Fibroblast of skin of right biceps (primary cell): Measurements from ENCODE around the gene CTNNA3.

Source experiments
- DNase-seq: peaks from one replicate; pipeline ENCODE4 v3.0.0-alpha.2; 2013

The CTNNA3 gene

DNA sequence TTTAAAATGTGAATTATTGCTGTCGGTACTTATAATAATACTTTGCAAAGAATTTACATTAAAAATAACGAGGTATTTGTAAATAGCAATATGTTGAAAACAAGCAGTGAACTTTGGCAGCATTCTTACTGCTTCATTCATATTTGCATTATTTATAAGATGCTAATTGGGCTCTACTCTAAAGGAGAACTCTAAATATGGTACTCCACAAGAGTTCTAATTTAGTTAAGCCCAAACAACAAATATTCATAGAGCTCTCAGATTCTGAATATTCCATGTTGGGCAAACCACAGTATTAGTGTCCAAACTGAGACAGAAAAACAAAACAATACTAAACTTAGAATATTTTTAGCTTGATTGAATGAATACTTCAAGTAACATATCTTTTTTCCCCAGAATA is 1674.6 kb downstream of the CTNNA3 start:
- DNase-seq = no peak

GRCh38 chr10:66008221-66008620 is 1687.8 kb downstream of the CTNNA3 start:
- no peak for DNase-seq

DNA sequence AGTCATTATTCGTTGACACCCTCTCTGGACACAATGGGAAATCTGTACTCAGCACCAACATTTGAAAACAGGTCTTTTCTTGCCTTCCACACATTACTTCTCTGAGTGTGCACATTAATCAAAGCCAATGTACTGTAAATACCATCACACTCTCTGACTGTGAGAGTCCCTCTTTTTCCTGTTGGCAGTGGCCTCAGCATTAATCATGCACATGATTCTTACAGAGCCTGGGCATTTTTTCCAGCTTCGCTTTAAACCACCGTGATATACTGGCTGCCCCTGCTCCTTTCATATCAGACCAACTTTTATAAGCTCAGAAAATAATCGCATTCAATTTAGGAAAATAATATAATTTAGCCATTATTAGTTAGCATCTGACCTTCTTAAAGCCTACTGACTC is 1689.6 kb downstream of the CTNNA3 start:
- no peak for DNase-seq

DNA sequence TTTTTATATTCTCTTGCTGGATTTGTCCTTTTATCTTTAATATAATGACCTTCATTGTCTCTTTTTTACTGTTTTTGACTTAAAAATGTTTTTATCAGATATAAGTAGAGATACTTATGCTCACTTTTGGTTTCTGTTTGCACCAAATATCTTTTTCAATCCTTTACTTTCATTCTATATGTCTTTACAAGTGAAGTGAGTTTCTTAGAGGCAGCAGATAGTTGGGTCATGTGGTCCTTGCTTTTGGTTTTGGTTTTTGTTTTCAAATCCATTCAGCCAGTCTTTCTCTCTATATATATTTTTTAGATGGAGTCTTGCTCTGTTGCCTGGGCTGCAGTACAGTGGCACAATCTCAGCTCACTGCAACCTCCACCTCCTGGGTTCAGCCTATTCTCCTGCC is 1702.5 kb downstream of the CTNNA3 start:
- DNase-seq = no peak

- DNase-seq = no peak
Measured at GRCh38 chr10:65968871-65969270, 1727.1 kb downstream of the CTNNA3 start.

GRCh38 chr10:65968437-65968836 is 1727.6 kb downstream of the CTNNA3 start:
- no peak for DNase-seq

DNA sequence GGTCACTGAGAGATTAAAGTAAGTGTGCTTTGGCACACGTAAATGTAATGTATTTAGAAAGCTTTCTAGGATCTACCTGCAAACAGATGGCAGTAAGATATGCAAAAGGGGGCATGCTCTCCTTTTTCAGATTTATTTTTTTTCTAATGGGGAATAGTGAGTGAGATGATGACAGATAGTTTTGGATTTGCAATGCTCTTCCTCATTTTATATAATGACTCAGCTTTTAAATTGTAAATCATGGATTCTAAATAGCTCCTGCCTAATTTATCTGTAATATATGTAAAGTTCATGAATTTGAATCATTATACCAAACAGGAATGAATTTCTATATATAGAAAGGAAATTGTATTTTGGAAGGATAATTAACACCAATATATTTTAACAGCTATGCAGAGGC is 1731.8 kb downstream of the CTNNA3 start:
- DNase-seq = no peak

DNA sequence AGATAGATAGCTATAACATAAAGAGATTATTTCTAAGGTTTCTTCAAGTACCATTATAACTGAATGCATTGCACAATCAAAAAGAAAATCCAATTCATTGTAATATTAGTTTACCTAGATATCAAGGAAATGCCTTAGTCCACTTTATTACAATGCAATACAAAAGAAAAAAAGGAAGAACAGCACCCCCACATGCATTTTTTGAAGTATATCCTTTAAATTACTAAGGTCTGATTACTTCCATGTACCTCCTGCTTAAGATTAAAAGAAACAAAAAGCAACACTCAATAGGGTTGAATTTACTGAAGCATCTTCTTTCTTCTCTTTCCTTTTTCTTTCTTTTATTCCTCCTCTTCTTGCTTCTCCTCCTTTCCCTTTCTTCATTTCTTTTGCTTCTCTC is 1743.9 kb downstream of the CTNNA3 start:
- DNase-seq = no peak

- peak; percentile 19 for DNase-seq
Measured at GRCh38 chr10:65950075-65950474, 1745.9 kb downstream of the CTNNA3 start.

GRCh38 chr10:65949526-65949925 is 1746.5 kb downstream of the CTNNA3 start:
- no peak for DNase-seq

GRCh38 chr10:65945061-65945460 is 1750.9 kb downstream of the CTNNA3 start:
- DNase-seq = no peak

DNA sequence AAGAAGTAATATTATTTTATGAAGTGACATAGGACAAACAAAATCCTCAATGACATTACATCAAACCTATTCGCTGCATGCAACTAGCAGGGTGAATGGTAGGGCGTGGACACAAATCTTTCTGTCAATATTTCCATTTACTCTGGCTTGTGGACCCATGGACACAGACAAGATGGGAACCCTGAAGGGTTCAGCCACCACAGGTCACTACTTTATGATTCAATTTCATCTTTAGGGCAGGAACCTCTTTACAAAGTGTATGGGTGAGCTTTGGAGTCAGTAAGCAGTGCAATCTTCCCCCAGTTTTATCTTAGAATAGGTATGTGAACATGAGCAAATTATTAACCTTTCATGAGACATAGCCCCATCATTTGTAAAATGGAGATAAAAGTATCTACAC is 1752.5 kb downstream of the CTNNA3 start:
- DNase-seq = no peak

DNA sequence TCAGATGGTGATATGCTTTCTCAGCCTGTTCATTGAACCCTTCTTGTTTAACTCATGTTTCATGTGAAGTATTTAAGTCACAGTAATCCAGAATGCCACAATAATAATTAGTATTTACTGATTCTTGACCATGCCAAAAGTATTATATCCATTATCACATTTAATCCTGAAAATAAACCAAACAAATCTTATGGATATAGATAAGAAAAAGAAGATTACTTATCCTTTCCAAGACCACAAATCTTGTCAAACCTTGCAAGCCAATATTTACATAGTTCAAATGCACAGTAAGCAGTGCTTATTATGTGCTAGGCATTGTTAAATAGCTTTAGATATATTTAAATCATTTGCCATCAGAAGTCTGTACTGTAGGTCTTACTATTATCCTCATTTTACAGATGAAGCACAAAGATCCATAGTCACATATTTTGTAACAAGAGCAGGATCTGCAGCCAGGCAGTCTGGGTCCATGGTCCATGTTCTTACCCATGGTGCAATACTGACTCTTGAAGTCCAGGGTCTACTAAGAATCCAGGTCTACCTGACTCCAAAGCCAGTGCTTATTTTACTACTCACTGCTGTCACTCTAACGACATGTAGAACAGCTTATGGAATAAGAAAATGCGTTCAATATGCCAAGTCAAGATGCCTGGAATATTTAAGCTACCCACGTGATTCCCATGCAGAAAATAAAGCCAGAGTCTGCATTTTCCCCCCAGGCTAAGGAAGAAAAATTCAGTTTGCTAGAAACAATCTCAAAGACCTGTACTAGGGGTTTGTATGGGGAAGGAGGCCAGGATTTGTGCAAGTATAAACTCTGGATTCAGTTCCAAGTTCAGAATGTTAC is 1755.0 kb downstream of the CTNNA3 start:
- DNase-seq = no peak

GRCh38 chr10:65940105-65940504 is 1755.9 kb downstream of the CTNNA3 start:
- no peak for DNase-seq

DNA sequence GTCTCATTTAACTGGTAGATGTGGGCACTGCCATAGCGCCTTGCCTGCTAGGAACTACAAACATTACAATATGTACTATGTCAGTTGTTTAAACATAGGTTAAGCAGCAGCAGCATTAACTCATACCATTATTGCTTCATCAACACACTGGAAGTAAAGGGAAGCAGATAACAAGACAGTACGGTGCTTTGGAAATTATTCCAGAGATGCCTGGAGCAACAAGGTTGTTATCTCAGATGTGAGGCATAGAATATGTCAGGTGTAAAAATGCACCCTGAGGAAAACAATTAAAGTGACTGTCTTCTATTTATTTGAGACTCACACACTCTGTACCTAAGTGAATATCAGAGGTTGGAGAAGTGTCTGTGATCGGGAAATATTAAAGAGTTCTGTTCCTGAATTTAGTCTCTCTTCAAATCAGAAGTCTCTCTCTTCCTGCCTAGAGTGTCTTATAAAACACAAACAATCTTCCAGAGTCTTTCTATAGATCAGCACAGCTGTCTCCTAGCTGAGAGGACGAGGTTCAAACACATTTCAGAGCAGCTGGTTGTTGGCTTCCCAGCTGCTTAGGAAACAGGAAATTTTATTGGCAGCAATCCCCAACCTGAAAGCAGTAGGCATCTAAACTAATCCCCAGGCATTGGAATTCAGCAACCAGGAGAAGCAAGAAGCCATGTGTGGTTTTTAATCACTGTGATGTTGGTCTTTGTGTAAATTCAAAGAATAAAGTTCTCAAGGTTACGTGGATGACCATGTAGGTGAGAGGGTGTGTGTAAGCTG is 1764.5 kb downstream of the CTNNA3 start:
- DNase-seq = no peak

- no peak for DNase-seq
Measured at GRCh38 chr10:65911151-65911835, 1784.7 kb downstream of the CTNNA3 start.

GRCh38 chr10:65910209-65910608 is 1785.8 kb downstream of the CTNNA3 start:
- DNase-seq = no peak

DNA sequence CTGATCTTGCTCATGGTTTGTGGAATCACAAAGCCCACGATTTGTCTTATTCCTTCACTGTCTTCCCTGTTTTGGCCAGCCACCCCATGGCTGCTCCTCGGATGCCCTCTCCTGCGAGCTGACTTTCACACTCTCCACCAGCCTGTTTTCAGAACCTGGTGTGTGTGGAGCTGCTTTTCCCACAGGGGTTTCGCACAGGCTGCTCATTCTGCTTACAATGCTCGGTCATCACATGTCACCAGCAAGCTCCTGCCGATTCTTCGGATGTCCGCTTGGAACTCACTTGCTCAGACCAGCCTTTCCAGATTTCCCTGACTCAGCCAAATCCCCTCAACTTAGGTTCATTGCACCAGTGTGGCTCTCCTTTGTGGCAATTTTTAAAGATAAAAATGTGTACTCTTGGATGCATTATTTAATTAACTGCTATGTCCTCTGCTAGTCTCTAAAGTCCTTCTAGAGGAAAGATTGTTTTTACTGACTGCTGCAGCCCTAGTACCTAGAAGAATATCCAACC is 1788.7 kb downstream of the CTNNA3 start:
- no peak for DNase-seq

GRCh38 chr10:65903620-65904019 is 1792.4 kb downstream of the CTNNA3 start:
- DNase-seq = no peak

GRCh38 chr10:65900271-65900670 is 1795.7 kb downstream of the CTNNA3 start:
- no peak for DNase-seq

DNA sequence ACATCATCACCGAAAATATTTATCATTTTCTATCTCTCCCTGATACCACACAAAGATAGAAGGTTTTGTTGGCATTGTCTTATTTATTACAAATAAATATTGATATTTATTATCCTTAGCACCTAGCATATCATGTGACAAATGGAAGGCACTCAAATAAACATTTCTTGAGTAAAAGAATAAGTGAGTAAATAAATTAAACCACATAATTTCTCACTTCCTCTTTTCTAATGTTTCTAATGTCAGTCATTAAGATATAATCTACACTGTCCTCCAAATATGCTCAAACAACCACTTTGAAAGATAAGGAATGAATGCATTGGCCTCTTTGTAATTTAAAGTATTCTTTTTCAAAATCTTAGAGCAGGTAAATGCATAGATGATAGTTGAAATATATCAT is 1797.9 kb downstream of the CTNNA3 start:
- no peak for DNase-seq

- DNase-seq = no peak
Measured at GRCh38 chr10:65894961-65895360, 1801.0 kb downstream of the CTNNA3 start.

- DNase-seq = no peak
Measured at GRCh38 chr10:65894379-65894778, 1801.6 kb downstream of the CTNNA3 start.
